SKM-1 treated with dmso at 0.1 percent for 144 hours (cell line): ENCODE results near the gene IL6ST.
"Not testable (repeated sequence)": the region's sequence is repeated elsewhere in the genome, so short reads cannot be mapped to it uniquely, and the experiment has no call there.

Source experiments
- DNase-seq: peaks from one replicate; lab custom pipeline; 2025; ENCODE audit not compliant: unreplicated experiment; lab: John Stamatoyannopoulos, UW

IL6ST gene

GRCh38 chr5:56006094-56006493 is 11.3 kb upstream of the IL6ST start:
- no peak for DNase-seq

- no peak for DNase-seq
Observed at GRCh38 chr5:56004874-56005273, 10.1 kb upstream of the IL6ST start.

- no peak for DNase-seq
Observed at GRCh38 chr5:56003679-56004078, 8.9 kb upstream of the IL6ST start.

- no peak for DNase-seq
Observed at GRCh38 chr5:56003179-56003578, 8.4 kb upstream of the IL6ST start.

GRCh38 chr5:56002303-56002702 is 7.5 kb upstream of the IL6ST start:
- DNase-seq, result no peak

- not testable (repeated sequence) for DNase-seq
Observed at GRCh38 chr5:56000221-56000620, 5.5 kb upstream of the IL6ST start.

GRCh38 chr5:55998966-55999365 is 4.2 kb upstream of the IL6ST start:
- no peak for DNase-seq

- no peak for DNase-seq
Observed at GRCh38 chr5:55997742-55998351, 3.1 kb upstream of the IL6ST start.

- DNase-seq, result peak; percentile 96
Observed at GRCh38 chr5:55994998-55995914, 493 bp upstream of the IL6ST start.

GRCh38 chr5:55993731-55994494 is 850 bp downstream of the IL6ST start:
- DNase-seq, result no peak

GRCh38 chr5:55993013-55993412 is 1.8 kb downstream of the IL6ST start:
- DNase-seq, result no peak

GRCh38 chr5:55991768-55992486 is 2.8 kb downstream of the IL6ST start:
- peak; percentile 38 for DNase-seq

- not testable (repeated sequence) for DNase-seq
Observed at GRCh38 chr5:55990895-55991294, 3.9 kb downstream of the IL6ST start.

- no peak for DNase-seq
Observed at GRCh38 chr5:55989860-55990259, 4.9 kb downstream of the IL6ST start.

GRCh38 chr5:55988979-55989638 is 5.7 kb downstream of the IL6ST start:
- no peak for DNase-seq

- DNase-seq, result not testable (repeated sequence)
Observed at GRCh38 chr5:55988428-55988827, 6.3 kb downstream of the IL6ST start.

- DNase-seq, result no peak
Observed at GRCh38 chr5:55986931-55987330, 7.8 kb downstream of the IL6ST start.

GRCh38 chr5:55985181-55985580 is 9.6 kb downstream of the IL6ST start:
- no peak for DNase-seq

GRCh38 chr5:55983986-55984385 is 10.8 kb downstream of the IL6ST start:
- no peak for DNase-seq

GRCh38 chr5:55982957-55983381 is 11.8 kb downstream of the IL6ST start:
- DNase-seq, result no peak
